Lower lobe of right lung (tissue), 2 donors: ENCODE data around the gene ANP32B. TPM values are rescaled to one million over a fixed set of nuclear protein-coding genes. Genes with fewer than 3 reads are reported as not detected.

ENCODE experiments used
- ATAC-seq, 2 donors: fragments of 200-7000 bp; cut with Tn5 transposase; one replicate each; pipeline ENCODE4 v1.9.1; 2020 to 2022; ENCODE audit warnings: mild to moderate bottlenecking in 2 of 2, moderate library complexity in 2 of 2
- DNase-seq: peaks from one replicate; pipeline ENCODE4 v3.0.0-alpha.2; 2020
- H3K27ac ChIP-seq: fragments of 200-600 bp; one replicate; pipeline ENCODE4 v1.8.0; 2022
- H3K27me3 ChIP-seq: fragments of 200-600 bp; one replicate; pipeline ENCODE4 v1.8.0; 2022; ENCODE audit warnings: low read depth
- H3K36me3 ChIP-seq: fragments of 200-600 bp; one replicate; pipeline ENCODE4 v1.8.0; 2022; ENCODE audit warnings: mild to moderate bottlenecking
- H3K4me1 ChIP-seq: fragments of 200-600 bp; one replicate; pipeline ENCODE4 v1.8.0; 2022
- H3K4me3 ChIP-seq: fragments of 200-600 bp; one replicate; pipeline ENCODE4 v1.8.0; 2022; ENCODE audit warnings: mild to moderate bottlenecking
- H3K9me3 ChIP-seq: fragments of 200-600 bp; one replicate; pipeline ENCODE4 v1.8.0; 2022
- intact Hi-C: fragments of 100-400 bp; cut with DNase I; formaldehyde crosslinking; loops from one replicate; pipeline ENCODE4 v1.11.0; 2022
- total RNA-seq: library from RNA; stranded (reverse); fragmentation: NEBNext Ultra II Directional; extraction: Animal tissue kit (Norgen Biotek cat#: 25700); gene quantifications from one replicate; pipeline ENCODE4 v1.2.1, GENCODE V29; 2021
- TF ChIP-seq, protein P1 (sequence below): fragments of 200-600 bp; IDR thresholded peaks from one replicate; pipeline ENCODE4 v1.8.0; 2022; ENCODE audit warnings: antibody characterized with exemption, mild to moderate bottlenecking
- donor health status: DM: no; HTN: yes; CAD: no; lungs with severe emphysema.

The ANP32B gene
- total RNA-seq, 1 donor from 2014 or later: 120 TPM

DNA sequence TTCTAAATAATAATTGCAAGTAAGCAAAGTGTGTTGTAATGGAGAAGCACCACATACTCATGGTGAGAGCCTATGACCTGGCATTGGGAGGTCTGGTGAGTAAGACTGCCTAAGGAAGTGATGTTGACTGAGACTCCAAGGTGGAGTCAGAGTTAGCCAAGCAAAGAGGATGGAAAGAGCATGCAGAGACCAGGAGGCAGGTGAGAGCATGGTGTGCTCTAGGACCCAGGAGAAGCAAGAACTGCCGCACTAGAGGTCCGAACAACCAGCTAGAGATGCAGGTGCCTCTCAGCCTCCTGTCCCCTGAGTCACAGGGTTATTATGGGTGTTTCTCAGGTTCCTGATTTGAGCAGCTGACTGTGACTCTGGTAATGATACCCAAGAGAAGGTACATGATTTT, 27.3 kb downstream of the ANP32B start:
- no peaks in the 10 kb centered on the region for H3K9me3 ChIP-seq
- ATAC-seq (peak; percentile 52 to 65), DNase-seq (no peak)
- TF ChIP-seq, protein P1, sequence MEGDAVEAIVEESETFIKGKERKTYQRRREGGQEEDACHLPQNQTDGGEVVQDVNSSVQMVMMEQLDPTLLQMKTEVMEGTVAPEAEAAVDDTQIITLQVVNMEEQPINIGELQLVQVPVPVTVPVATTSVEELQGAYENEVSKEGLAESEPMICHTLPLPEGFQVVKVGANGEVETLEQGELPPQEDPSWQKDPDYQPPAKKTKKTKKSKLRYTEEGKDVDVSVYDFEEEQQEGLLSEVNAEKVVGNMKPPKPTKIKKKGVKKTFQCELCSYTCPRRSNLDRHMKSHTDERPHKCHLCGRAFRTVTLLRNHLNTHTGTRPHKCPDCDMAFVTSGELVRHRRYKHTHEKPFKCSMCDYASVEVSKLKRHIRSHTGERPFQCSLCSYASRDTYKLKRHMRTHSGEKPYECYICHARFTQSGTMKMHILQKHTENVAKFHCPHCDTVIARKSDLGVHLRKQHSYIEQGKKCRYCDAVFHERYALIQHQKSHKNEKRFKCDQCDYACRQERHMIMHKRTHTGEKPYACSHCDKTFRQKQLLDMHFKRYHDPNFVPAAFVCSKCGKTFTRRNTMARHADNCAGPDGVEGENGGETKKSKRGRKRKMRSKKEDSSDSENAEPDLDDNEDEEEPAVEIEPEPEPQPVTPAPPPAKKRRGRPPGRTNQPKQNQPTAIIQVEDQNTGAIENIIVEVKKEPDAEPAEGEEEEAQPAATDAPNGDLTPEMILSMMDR: no peak
- no peak overlapping the region for H3K4me3 ChIP-seq
- H3K36me3 ChIP-seq: peaks cover 99% of the 10 kb centered on the region
- intact Hi-C loops: no loop called here
- H3K27me3 ChIP-seq: no peaks in the 10 kb centered on the region
- H3K27ac ChIP-seq: no peak overlapping the region
- H3K4me1 ChIP-seq: peaks cover 5% of the 10 kb centered on the region

- peaks cover 99% of the 10 kb centered on the region for H3K36me3 ChIP-seq
- H3K27ac ChIP-seq: no peak overlapping the region
- DNase-seq (no peak), ATAC-seq (no peak)
- H3K9me3 ChIP-seq: no peaks in the 10 kb centered on the region
- no peaks in the 10 kb centered on the region for H3K27me3 ChIP-seq
- TF ChIP-seq, protein P1: no peak
- no peak overlapping the region for H3K4me3 ChIP-seq
- H3K4me1 ChIP-seq: peaks cover 5% of the 10 kb centered on the region
- intact Hi-C loops: no loop called here
These were observed 28.0 kb downstream of the ANP32B start for GRCh38 chr9:98011122-98011521.

GRCh38 chr9:98016137-98016680, 33.1 kb downstream of the ANP32B start:
- no peaks in the 10 kb centered on the region for H3K9me3 ChIP-seq
- H3K27me3 ChIP-seq: no peaks in the 10 kb centered on the region
- TF ChIP-seq, protein P1: no peak
- peaks cover 95% of the 10 kb centered on the region for H3K36me3 ChIP-seq
- no peaks in the 10 kb centered on the region for H3K4me1 ChIP-seq
- no peak for ATAC-seq
- intact Hi-C loops: no loop called here
- DNase-seq: no peak
- H3K27ac ChIP-seq: no peak overlapping the region
- no peak overlapping the region for H3K4me3 ChIP-seq

DNA sequence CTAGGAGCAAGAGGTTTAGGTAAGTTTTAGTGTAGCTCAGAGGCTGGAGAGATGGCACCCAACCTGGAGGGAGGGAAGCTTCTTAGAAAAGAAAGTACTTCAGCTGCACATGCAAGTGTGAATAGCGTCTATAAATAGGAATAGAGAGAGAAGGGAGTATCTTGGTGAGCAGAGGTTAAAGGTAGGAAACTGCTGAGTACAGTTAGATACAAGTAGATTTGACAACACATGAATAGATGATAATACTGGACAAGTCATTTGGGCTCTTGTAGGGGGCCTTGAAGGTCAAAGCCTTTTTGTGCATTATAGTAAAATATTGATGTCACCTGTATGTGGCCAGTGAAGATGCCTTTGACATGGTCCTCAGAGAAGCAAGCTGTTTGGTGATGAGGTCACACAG, 34.2 kb downstream of the ANP32B start:
- TF ChIP-seq, protein P1: no peak
- ATAC-seq (no peak), DNase-seq (no peak)
- Histone ChIP-seq H3K4me3 (no peak overlapping the region), H3K27ac (no peak overlapping the region), H3K4me1 (no peaks in the 10 kb centered on the region), H3K36me3 (peaks cover 87% of the 10 kb centered on the region), H3K9me3 (no peaks in the 10 kb centered on the region), H3K27me3 (no peaks in the 10 kb centered on the region)
- intact Hi-C loops: no loop called here

- no peaks in the 10 kb centered on the region for H3K9me3 ChIP-seq
- H3K27ac ChIP-seq: no peak overlapping the region
- H3K4me3 ChIP-seq: no peak overlapping the region
- ATAC-seq: no peak
- intact Hi-C loops: no loop called here
- no peak for DNase-seq
- TF ChIP-seq, protein P1: no peak
- peaks cover 77% of the 10 kb centered on the region for H3K36me3 ChIP-seq
- no peaks in the 10 kb centered on the region for H3K27me3 ChIP-seq
- H3K4me1 ChIP-seq: no peaks in the 10 kb centered on the region
These were observed 35.2 kb downstream of the ANP32B start for GRCh38 chr9:98018347-98018746.
